ENCODE data around the gene USP47. TPM values are rescaled to one million over a fixed set of nuclear protein-coding genes. Genes with fewer than 3 reads are reported as not detected.

Gene USP47
- total RNA-seq, 2 experiments from 2014 or later = 42.2 to 44.1 TPM

GRCh38 chr11:11842421-11843008 is 743 bp downstream of the USP47 start:
- DNase-seq (ENCODE audit: low spot score) = peak; percentile 77
- no peaks in the 10 kb centered on the region for H3K9me2 ChIP-seq (ENCODE audit: insufficient read depth, low read length)
- BruUV-seq (replicated peaks) = no TSS peak
- peak overlapping the region; percentile 99 for H2AFZ ChIP-seq (ENCODE audit: low read length)
- ChIA-PET CTCF (ENCODE audit: unreplicated experiment) (no interaction called here), POLR2A (interaction anchor here (0.6 to 2.0 kb wide), 11 partner anchors 12 to 1575 kb away, joined by 3 to 8 read pairs (median 3); no protein-coding TSS in a partner anchor)
- intact Hi-C loops (cut with micrococcal nuclease; ENCODE audit: unreplicated experiment) = loop anchor here (5.0 kb wide), 1 partner anchor 985 kb away; the partner anchor contains the start of gene ZBED5
- peak overlapping the region; percentile 95 for H3K4me2 ChIP-seq (ENCODE audit: low read length)
- H3K9me3 ChIP-seq (ENCODE audit: low read length) = no peaks in the 10 kb centered on the region
- H3K4me1 ChIP-seq (ENCODE audit: insufficient read depth, low read length, poor library complexity, severe bottlenecking) = peaks cover 25% of the 10 kb centered on the region
- H3K79me2 ChIP-seq (ENCODE audit: insufficient read depth, low read depth, low read length) = peaks cover 54% of the 10 kb centered on the region
- peaks cover 39% of the 10 kb centered on the region for H4K20me1 ChIP-seq (ENCODE audit: insufficient read depth, low read length)
- no peaks in the 10 kb centered on the region for H3K36me3 ChIP-seq (ENCODE audit: insufficient read depth, low read length)
- peak overlapping the region; percentile 83 for H3K27ac ChIP-seq (ENCODE audit: low read depth, low read length, poor library complexity, severe bottlenecking)
- TF ChIP-seq EZH2phosphoT487 (IDR thresholded peaks at IDR 0.05; ENCODE audit: borderline replicate concordance, low read depth, low read length) = no peak
- no peak for TF ChIP-seq CTCF (conservative IDR thresholded peaks at IDR 0.05; ENCODE audit: low read length)
- peak overlapping the region; percentile 86 for H3K4me3 ChIP-seq (ENCODE audit: low read depth, low read length, poor library complexity, severe bottlenecking)

- Histone ChIP-seq H3K9me3 (ENCODE audit: low read length) (no peaks in the 10 kb centered on the region), H3K9me2 (ENCODE audit: insufficient read depth, low read length) (no peaks in the 10 kb centered on the region), H3K4me2 (ENCODE audit: low read length) (peak overlapping the region; percentile 95), H3K4me1 (ENCODE audit: insufficient read depth, low read length, poor library complexity, severe bottlenecking) (peaks cover 25% of the 10 kb centered on the region), H3K79me2 (ENCODE audit: insufficient read depth, low read depth, low read length) (peaks cover 61% of the 10 kb centered on the region), H2AFZ (ENCODE audit: low read length) (no peak overlapping the region; the same call in 1 of the 2 replicates), H3K36me3 (ENCODE audit: insufficient read depth, low read length) (no peaks in the 10 kb centered on the region), H3K27ac (ENCODE audit: low read depth, low read length, poor library complexity, severe bottlenecking) (peak overlapping the region; percentile 83), H4K20me1 (ENCODE audit: insufficient read depth, low read length) (peaks cover 41% of the 10 kb centered on the region), H3K4me3 (ENCODE audit: low read depth, low read length, poor library complexity, severe bottlenecking) (peak overlapping the region; percentile 86)
- no peak for TF ChIP-seq EZH2phosphoT487 (IDR thresholded peaks at IDR 0.05; ENCODE audit: borderline replicate concordance, low read depth, low read length)
- no peak for TF ChIP-seq CTCF (conservative IDR thresholded peaks at IDR 0.05; ENCODE audit: low read length)
- intact Hi-C loops (cut with micrococcal nuclease; ENCODE audit: unreplicated experiment) = loop anchor here (5.0 kb wide), 1 partner anchor 986 kb away; the partner anchor contains the start of gene ZBED5
- BruUV-seq (replicated peaks) = TSS peak; percentile 46
- CTCF ChIA-PET (ENCODE audit: unreplicated experiment) = no interaction called here
- DNase-seq (ENCODE audit: low spot score) = peak; percentile 31
- POLR2A ChIA-PET = interaction anchor here (0.6 to 2.0 kb wide), 13 partner anchors 9 to 1326 kb away, joined by 3 to 8 read pairs (median 3); no protein-coding TSS in a partner anchor
Observed at GRCh38 chr11:11843211-11843621, 1.4 kb downstream of the USP47 start.

GRCh38 chr11:11843642-11844041 is 1.9 kb downstream of the USP47 start:
- H2AFZ ChIP-seq (ENCODE audit: low read length) = no peak overlapping the region
- peak overlapping the region; percentile 95 for H3K4me2 ChIP-seq (ENCODE audit: low read length)
- H3K36me3 ChIP-seq (ENCODE audit: insufficient read depth, low read length) = no peaks in the 10 kb centered on the region
- peak overlapping the region; percentile 83 for H3K27ac ChIP-seq (ENCODE audit: low read depth, low read length, poor library complexity, severe bottlenecking)
- CTCF ChIA-PET (ENCODE audit: unreplicated experiment) = no interaction called here
- H3K9me2 ChIP-seq (ENCODE audit: insufficient read depth, low read length) = no peaks in the 10 kb centered on the region
- intact Hi-C loops (cut with micrococcal nuclease; ENCODE audit: unreplicated experiment) = loop anchor here (5.0 kb wide), 1 partner anchor 986 kb away; the partner anchor contains the start of gene ZBED5
- H3K4me3 ChIP-seq (ENCODE audit: low read depth, low read length, poor library complexity, severe bottlenecking) = peak overlapping the region; percentile 86
- DNase-seq (ENCODE audit: low spot score) = no peak
- BruUV-seq (replicated peaks) = no TSS peak
- H4K20me1 ChIP-seq (ENCODE audit: insufficient read depth, low read length) = peaks cover 41% of the 10 kb centered on the region
- TF ChIP-seq CTCF (conservative IDR thresholded peaks at IDR 0.05; ENCODE audit: low read length) = no peak
- no peak for TF ChIP-seq EZH2phosphoT487 (IDR thresholded peaks at IDR 0.05; ENCODE audit: borderline replicate concordance, low read depth, low read length)
- H3K9me3 ChIP-seq (ENCODE audit: low read length) = no peaks in the 10 kb centered on the region
- peaks cover 25% of the 10 kb centered on the region for H3K4me1 ChIP-seq (ENCODE audit: insufficient read depth, low read length, poor library complexity, severe bottlenecking)
- POLR2A ChIA-PET = interaction anchor here (0.6 to 2.0 kb wide), 12 partner anchors 9 to 1326 kb away, joined by 3 to 8 read pairs (median 4); no protein-coding TSS in a partner anchor
- H3K79me2 ChIP-seq (ENCODE audit: insufficient read depth, low read depth, low read length) = peaks cover 66% of the 10 kb centered on the region
